Lung (tissue), 12 donors: ENCODE measurements around the gene MPL. TPM values are rescaled to one million over a fixed set of nuclear protein-coding genes. Genes with fewer than 3 reads are reported as not detected.

ENCODE experiments used
- ATAC-seq: fragments of 200-7000 bp; cut with Tn5 transposase; one replicate; pipeline ENCODE4 v1.9.1; 2020; ENCODE audit warnings: moderate number of reproducible peaks; ENCODE audit not compliant: insufficient read depth, low FRiP score
- DNase-seq, 3 donors: peaks; one replicate each; pipeline ENCODE4 v3.0.0-alpha.2; 2013 to 2017
- H3K27ac ChIP-seq, 2 donors: one replicate each; pipeline ENCODE4 v1.5.1; 2013; ENCODE audit warnings: mild to moderate bottlenecking in 2 of 2, moderate library complexity in 2 of 2, control low read depth in 1 of 2, inconsistent platforms in 1 of 2, low read depth in 1 of 2, low read length in 1 of 2
- H3K27me3 ChIP-seq, 3 donors: one replicate each; pipeline ENCODE4 v1.5.1; 2013; ENCODE audit warnings: low read length in 2 of 3; ENCODE audit not compliant: control insufficient read depth in 3 of 3, insufficient read depth in 3 of 3
- H3K36me3 ChIP-seq, 4 donors: one replicate each; pipeline ENCODE4 v1.5.1; 2013; ENCODE audit warnings: low read length in 4 of 4, mild to moderate bottlenecking in 1 of 4, moderate library complexity in 1 of 4; ENCODE audit not compliant: control insufficient read depth in 4 of 4, insufficient read depth in 4 of 4
- H3K4me1 ChIP-seq, 5 donors: one replicate each; pipeline ENCODE4 v1.5.1; 2013; ENCODE audit warnings: low read length in 5 of 5, mild to moderate bottlenecking in 2 of 5, moderate library complexity in 1 of 5; ENCODE audit not compliant: control insufficient read depth in 5 of 5, insufficient read depth in 5 of 5
- H3K4me3 ChIP-seq: one replicate; pipeline ENCODE4 v1.5.1; 2013; ENCODE audit warnings: mild to moderate bottlenecking, control low read depth, moderate library complexity
- H3K9ac ChIP-seq, 2 donors: one replicate each; pipeline ENCODE4 v1.5.1; 2013; ENCODE audit warnings: low read length in 2 of 2, control low read depth in 1 of 2; ENCODE audit not compliant: insufficient read depth in 1 of 2
- H3K9me3 ChIP-seq, 4 donors: one replicate each; pipeline ENCODE4 v1.5.1; 2013; ENCODE audit warnings: low read length in 3 of 4, mild to moderate bottlenecking in 1 of 4, moderate library complexity in 1 of 4; ENCODE audit not compliant: control insufficient read depth in 4 of 4, insufficient read depth in 3 of 4
- CTCF ChIP-seq: IDR thresholded peaks from 2 replicates; pipeline ENCODE4 v1.5.1; 2012; ENCODE audit warnings: mild to moderate bottlenecking; ENCODE audit errors: control extremely low read depth, extremely low read depth
- WGBS, 2 donors: extraction: QIAGEN DNeasy Blood & Tissue Kit; methylation state at CpG; one replicate each; pipeline ENCODE4 v1.1.7; 2013; 5-methylcytosine and 5-hydroxymethylcytosine counted together
- polyA plus RNA-seq, 2 donors: library from polyadenylated mRNA; stranded (reverse); fragments of 200-250 nt; gene quantifications; one replicate each; pipeline ENCODE4 v1.2.1, GENCODE V29; 2013
- total RNA-seq, 2 donors: library from RNA; depleted of rRNA in 1 of 2; stranded (reverse); fragments of >200 nt in 1 of 2; gene quantifications; one replicate each; pipeline ENCODE4 v1.2.1, GENCODE V29; 2014 to 2021
- donor health status: control.
- donor health status: control.
- donor health status: Bipolar disorder and iron deficiency.
- donor health status: healthy.
- donor health status: DM: yes; HTN: yes; CAD: no.

MPL gene
- total and polyA plus RNA-seq, 4 donors: 0.12 to 0.67 (median 0.43) TPM

- ATAC-seq: no peak
Measured at GRCh38 chr1:43292216-43292615, 45.4 kb upstream of the MPL start.

GRCh38 chr1:43292679-43293078 lies 44.9 kb upstream of the MPL start:
- WGBS, 2 donors: 67 to 72% methylated on average over 5 of the region's 5 CpGs
- peaks cover 0 to 14% (median 10%) of the 10 kb centered on the region in 5 donors for H3K4me1 ChIP-seq
- no peaks in the 10 kb centered on the region for H3K36me3 ChIP-seq
- ATAC-seq (no peak), DNase-seq (no peak)
- no peaks in the 10 kb centered on the region for H3K27me3 ChIP-seq
- no peak overlapping the region for H3K4me3 ChIP-seq
- no peaks in the 10 kb centered on the region for H3K9me3 ChIP-seq
- TF ChIP-seq CTCF: no peak
- no peak overlapping the region for H3K9ac ChIP-seq
- no peak overlapping the region for H3K27ac ChIP-seq

More at GRCh38 chr1:43292216-43292615, 45.4 kb upstream of the MPL start:
- Histone ChIP-seq H3K36me3 (no peaks in the 10 kb centered on the region), H3K27me3 (no peaks in the 10 kb centered on the region), H3K4me1 (peaks cover 0 to 14% (median 10%) of the 10 kb centered on the region in 5 donors), H3K4me3 (no peak overlapping the region), H3K27ac (no peak overlapping the region), H3K9ac (no peak overlapping the region), H3K9me3 (no peaks in the 10 kb centered on the region)
- no peak for TF ChIP-seq CTCF
- 83 to 88% methylated on average over 7 of the region's 7 CpGs for WGBS, 2 donors
- DNase-seq: no peak

GRCh38 chr1:43293176-43293575 lies 44.4 kb upstream of the MPL start:
- H3K27ac ChIP-seq: no peak overlapping the region

More at GRCh38 chr1:43293176-43293575, 44.4 kb upstream of the MPL start:
- Histone ChIP-seq H3K27me3 (no peaks in the 10 kb centered on the region), H3K9ac (no peak overlapping the region), H3K9me3 (no peaks in the 10 kb centered on the region), H3K4me1 (peaks cover 0 to 14% (median 10%) of the 10 kb centered on the region in 5 donors), H3K4me3 (no peak overlapping the region), H3K36me3 (no peaks in the 10 kb centered on the region)
- DNase-seq (no peak), ATAC-seq (no peak)
- WGBS, 2 donors: 88 to 93% methylated on average over 2 of the region's 2 CpGs
- TF ChIP-seq CTCF: no peak
